Stimulated activated CD8-positive, alpha-beta memory T cell treated with anti-CD3 and anti-CD28 coated beads, Interleukin-15, amount 100 ng/mL, for 1 hour (primary cell): ENCODE measurements around the gene PCDHGA3.
"Not testable (repeated sequence)": the region's sequence is repeated elsewhere in the genome, so short reads cannot be mapped to it uniquely, and the experiment has no call there.

Experiments used
- DNase-seq: peaks from one replicate; pipeline ENCODE4 v3.0.0-alpha.2; 2020; ENCODE audit warnings: low read depth

PCDHGA3 gene

DNA sequence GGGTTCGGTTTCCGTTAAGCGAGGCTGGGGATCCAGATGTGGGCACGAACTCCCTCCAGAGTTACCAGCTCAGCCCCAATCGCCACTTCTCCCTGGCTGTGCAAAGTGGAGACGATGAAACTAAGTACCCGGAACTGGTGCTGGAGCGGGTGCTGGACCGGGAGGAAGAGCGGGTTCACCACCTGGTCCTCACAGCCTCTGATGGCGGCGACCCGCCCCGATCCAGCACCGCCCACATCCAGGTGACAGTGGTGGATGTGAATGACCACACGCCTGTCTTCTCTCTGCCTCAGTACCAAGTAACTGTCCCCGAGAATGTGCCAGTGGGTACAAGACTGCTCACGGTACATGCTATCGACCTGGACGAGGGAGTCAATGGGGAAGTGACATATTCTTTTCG, 39.7 kb downstream of the PCDHGA3 start:
- DNase-seq: no peak

DNA sequence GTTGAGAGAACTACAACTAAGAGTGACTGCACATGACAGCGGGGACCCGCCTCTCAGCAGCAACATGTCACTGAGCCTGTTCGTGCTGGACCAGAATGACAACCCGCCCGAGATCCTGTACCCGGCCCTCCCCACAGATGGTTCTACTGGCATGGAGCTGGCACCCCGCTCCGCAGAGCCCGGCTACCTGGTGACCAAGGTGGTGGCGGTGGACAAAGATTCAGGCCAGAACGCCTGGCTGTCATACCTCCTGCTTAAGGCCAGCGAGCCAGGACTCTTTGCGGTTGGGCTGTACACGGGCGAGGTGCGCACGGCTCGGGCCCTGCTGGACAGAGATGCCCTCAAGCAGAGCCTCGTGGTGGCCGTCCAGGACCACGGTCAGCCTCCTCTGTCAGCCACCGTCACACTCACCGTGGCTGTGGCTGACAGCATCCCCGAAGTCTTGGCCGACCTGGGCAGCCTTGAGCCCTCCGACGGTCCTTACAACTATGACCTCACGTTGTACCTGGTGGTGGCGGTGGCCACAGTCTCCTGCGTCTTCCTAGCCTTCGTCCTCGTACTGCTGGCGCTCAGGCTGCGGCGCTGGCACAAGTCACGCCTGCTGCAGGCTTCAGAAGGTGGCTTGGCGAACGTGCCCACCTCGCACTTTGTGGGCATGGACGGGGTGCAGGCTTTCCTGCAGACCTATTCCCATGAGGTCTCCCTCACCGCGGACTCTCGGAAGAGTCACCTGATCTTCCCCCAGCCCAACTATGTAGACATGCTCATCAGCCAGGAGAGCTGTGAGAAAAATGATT, 41.0 kb downstream of the PCDHGA3 start:
- no peak for DNase-seq

DNA sequence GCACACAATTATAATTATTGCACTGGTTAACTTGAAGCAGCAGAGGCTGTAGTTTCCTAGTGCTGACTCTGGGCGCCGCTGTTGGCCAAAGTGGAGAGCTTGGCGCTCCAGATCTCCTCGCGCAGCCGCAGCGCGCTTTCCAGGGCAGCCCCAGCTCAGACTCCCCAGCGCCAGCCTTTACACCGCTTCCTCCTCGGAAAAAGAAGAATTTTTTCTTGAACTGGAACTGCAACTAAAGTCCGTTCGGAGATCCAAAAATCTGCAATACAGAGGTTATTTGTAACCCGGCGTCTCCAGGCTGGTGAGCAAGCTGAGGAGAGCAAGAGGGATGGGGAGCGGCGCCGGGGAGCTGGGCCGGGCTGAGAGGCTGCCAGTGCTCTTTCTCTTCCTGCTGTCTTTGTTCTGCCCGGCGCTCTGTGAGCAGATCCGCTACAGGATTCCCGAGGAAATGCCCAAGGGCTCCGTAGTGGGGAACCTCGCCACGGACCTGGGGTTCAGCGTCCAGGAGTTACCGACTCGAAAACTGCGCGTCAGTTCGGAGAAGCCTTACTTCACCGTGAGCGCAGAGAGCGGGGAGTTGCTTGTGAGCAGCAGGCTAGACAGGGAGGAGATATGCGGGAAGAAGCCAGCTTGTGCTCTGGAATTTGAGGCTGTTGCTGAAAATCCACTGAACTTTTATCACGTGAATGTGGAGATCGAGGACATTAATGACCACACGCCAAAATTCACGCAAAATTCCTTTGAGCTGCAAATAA, 44.1 kb downstream of the PCDHGA3 start, which contains the start of gene PCDHGB4:
Gene PCDHGB4, plus strand, starts transcription at position 142 of the 755 bp plus-strand sequence. Its CDS starts 187 bp downstream, at position 329.
- DNase-seq: not testable (repeated sequence)

DNA sequence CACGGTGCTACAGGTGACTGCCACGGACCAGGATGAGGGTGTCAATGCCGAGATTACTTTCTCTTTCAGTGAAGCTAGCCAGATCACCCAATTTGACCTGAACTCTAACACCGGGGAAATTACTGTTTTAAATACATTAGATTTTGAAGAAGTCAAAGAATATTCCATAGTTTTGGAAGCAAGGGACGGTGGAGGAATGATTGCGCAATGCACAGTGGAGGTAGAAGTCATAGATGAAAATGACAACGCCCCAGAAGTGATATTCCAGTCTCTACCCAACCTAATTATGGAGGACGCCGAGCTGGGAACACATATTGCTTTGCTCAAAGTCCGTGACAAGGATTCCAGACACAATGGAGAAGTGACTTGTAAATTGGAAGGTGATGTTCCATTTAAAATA, 45.0 kb downstream of the PCDHGA3 start:
- no peak for DNase-seq

DNA sequence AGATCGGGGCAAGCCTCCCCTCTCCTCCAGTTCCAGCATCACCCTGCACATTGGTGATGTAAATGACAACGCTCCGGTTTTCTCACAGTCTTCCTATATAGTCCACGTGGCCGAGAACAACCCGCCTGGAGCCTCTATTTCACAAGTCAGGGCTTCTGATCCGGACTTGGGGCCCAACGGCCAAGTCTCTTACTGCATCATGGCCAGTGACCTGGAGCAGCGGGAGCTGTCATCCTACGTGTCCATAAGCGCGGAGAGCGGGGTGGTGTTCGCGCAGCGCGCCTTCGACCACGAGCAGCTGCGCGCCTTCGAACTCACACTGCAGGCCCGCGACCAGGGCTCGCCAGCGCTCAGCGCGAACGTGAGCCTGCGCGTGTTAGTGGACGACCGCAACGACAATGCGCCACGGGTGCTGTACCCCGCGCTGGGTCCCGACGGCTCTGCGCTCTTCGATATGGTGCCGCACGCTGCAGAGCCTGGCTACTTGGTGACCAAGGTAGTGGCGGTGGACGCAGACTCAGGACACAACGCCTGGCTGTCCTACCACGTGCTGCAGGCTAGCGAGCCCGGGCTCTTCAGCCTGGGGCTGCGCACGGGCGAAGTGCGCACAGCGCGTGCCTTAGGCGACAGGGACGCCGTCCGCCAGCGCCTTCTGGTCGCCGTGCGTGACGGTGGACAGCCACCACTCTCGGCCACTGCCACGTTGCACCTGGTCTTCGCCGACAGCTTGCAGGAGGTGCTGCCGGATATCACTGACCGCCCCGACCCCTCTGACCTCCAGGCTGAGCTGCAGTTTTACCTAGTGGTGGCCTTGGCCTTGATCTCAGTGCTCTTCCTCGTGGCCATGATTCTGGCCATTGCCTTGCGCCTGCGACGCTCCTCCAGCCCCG, 45.8 kb downstream of the PCDHGA3 start:
- no peak for DNase-seq

DNA sequence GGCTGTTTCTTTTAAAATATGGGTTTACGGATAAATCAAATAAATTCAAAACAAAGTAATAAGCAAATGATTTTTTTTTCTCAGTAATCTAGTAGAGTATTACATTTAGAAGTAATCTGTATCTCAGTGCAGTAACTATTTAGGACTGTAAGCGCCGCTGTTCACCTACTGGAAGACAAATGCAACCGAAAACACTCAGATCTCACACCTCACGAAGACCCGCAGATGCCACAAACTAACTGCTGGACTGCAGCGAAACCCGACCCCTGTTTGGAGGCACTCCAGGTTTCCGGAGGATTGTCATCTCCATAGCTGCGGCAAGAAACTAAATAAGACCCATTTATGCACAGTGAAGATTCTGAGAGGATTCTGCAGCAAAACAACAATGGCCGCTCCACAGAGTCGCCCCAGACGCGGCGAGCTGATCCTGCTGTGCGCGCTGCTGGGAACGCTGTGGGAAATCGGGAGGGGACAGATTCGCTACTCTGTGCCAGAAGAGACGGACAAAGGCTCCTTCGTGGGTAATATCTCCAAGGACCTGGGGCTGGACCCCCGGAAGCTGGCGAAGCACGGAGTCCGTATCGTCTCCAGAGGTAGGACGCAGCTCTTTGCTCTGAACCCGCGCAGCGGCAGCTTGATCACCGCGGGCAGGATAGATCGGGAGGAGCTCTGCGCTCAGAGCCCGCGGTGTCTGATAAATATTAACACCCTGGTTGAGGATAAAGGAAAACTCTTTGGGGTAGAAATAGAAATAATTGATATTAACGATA, 49.0 kb downstream of the PCDHGA3 start, which contains the start of gene PCDHGA8:
Gene PCDHGA8, plus strand, starts transcription at position 205 of the 770 bp plus-strand sequence. Its CDS starts 181 bp downstream, at position 386.
- no peak for DNase-seq

DNA sequence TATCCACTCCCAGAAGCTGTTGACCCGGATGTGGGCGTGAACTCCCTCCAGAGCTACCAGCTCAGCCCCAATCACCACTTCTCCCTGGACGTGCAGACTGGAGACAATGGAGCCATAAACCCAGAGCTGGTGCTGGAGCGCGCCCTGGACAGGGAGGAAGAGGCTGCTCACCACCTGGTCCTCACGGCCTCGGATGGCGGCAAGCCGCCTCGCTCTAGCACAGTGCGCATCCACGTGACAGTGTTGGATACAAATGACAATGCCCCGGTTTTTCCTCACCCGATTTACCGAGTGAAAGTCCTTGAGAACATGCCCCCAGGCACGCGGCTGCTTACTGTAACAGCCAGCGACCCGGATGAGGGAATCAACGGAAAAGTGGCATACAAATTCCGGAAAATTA, 49.6 kb downstream of the PCDHGA3 start:
- DNase-seq: no peak

DNA sequence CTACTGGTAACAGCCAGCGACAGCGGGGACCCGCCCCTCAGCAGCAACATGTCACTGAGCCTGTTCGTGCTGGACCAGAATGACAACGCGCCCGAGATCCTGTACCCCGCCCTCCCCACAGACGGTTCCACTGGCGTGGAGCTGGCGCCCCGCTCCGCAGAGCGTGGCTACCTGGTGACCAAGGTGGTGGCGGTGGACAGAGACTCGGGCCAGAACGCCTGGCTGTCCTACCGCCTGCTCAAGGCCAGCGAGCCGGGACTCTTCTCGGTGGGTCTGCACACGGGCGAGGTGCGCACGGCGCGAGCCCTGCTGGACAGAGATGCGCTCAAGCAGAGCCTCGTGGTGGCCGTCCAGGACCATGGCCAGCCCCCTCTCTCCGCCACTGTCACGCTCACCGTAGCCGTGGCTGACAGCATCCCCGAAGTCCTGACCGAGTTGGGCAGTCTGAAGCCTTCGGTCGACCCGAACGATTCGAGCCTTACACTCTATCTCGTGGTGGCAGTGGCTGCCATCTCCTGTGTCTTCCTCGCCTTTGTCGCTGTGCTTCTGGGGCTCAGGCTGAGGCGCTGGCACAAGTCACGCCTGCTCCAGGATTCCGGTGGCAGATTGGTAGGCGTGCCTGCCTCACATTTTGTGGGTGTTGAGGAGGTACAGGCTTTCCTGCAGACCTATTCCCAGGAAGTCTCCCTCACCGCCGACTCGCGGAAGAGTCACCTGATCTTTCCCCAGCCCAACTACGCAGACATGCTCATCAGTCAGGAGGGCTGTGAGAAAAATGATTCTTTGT, 51.0 kb downstream of the PCDHGA3 start:
- not testable (repeated sequence) for DNase-seq
